GM19372 (cell line): ENCODE results near the gene JOSD2.
"Not testable (repeated sequence)": the region's sequence is repeated elsewhere in the genome, so short reads cannot be mapped to it uniquely, and the experiment has no call there.

Experiments
- ATAC-seq: cut with Tn5 transposase; IDR thresholded peaks from one replicate; pipeline ENCODE4 v1.9.1; 2021; ENCODE audit warnings: mild to moderate bottlenecking, low read depth, moderate library complexity; ENCODE audit not compliant: unreplicated experiment

JOSD2 gene

DNA sequence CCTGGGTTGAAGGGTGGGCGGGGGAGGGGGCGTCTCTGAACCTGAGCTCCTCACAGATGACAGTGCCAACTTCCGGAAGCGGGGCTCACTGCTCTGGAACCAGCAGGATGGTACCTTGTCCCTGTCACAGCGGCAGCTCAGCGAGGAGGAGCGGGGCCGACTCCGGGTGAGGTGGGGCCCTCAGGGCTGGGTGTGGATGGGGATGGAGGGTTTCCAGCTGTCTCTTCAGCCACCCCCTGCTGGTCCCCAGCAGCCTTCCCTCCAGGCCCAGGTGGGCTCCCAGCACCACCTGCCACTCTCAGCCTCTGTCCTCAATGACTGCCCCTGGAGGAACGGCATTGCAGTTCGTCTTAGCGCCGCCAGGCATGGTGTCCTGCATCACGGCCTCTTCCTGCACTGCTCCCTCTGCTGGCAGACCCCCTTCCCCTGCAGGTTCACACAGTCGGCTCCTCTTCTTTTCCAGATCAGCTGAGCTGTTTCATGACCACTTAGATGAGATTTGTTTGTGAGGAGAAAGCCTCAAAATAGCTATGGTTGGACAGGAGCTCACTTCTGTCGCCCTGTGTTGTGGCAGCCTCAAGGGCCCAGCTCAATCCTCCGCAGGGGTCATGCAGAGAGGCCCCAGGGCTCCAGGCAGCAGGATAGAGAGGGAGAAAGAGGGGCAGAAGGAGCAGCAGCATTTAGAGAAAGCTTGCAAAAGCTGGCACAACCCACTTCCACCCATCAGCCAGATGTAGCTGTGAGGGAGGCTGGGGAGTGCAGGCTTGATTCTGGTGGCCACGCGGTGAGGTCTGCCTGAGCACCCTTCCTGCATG is 31.9 kb downstream of the JOSD2 start:
- no peak for ATAC-seq

DNA sequence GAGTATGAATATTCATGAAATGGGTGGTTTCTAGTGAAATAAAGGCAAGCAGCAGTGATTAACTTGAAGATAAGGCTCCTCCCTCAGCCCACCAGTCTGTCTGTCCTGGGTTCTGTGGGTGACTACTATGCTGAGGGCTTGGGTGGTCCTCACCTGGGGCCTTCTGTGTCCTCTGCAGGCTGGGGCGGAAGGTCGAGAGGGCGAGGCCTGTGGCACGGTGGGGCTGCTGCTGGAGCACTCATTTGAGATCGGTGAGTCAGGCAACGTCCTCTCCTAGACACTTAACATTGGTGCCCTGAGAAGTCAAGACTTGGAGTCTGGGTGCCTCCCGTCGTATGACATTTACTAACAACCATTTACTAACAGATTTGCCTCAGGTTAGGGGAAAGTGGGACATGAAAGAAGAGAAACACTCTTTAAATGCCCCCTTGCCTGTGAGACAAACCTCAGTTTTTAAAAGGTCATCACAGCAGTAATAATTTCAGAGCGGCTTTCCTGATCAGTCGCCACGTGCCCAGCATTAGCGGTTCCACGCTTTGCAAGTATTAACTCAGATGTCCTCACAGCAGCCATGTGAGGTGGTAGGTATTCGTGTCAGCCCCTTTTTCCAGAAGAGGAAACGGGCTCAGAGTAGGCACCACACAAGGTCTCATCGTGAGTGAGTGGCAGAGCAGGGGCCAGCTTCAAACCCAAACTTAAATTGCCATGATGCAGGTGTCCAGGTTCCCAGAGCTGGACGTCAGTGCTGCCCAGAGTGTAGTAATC is 33.1 kb downstream of the JOSD2 start:
- no peak for ATAC-seq

DNA sequence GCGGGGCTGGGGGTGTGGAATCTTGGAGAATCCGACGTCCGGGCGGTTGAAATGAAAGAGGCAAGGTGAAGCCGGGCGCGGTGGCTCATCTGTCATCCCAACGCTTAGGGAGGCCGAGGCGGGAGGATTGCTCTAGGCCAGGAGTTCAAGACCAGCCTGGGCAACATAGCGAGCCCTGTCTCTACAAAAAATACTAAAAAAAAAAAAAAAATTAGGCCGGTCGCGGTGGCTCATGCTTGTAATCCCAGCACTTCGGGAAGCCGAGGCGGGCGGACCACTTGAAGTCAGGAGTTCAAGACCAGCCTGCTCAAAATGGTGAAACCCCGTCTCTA is 34.1 kb downstream of the JOSD2 start:
- no peak for ATAC-seq

DNA sequence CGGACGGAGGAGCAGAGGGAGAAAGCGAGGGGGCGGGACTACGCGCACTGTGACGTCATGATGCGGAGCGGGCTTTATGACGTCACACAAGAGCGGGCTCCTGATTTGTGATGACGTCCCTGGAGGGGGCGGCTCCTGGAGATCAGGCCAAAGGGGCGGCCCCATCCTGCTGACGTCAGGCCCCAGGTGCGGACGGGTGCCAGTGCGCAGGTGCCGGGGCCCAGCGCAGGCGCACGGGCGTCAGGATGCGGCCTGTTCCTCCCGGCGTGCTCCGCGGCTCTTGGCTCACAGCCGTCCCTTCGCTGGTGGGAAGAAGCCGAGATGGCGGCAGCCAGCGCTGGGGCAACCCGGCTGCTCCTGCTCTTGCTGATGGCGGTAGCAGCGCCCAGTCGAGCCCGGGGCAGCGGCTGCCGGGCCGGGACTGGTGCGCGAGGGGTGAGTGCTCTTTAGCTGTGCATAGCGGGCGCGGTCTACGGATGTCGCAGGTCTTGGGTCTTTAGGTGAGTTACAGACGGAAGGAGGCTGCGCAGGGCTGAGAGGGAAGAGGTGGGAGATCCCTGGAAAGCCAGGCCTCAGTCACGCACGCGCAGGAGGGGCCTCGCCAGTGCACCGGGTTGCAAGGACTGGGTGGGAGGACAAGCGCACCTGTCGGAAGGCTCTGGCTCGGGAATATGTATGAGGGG is 34.6 kb downstream of the JOSD2 start, which contains the start of the genes EMC10 and GARIN5A:
Gene EMC10, plus strand, starts transcription at position 284 of the 683 bp plus-strand sequence. Its CDS starts 38 bp downstream, at position 322.
Gene GARIN5A, minus strand, starts transcription at position 625 of the 683 bp plus-strand sequence. Its CDS starts 460 bp downstream, at position 165.
- peak; percentile 84 for ATAC-seq

DNA sequence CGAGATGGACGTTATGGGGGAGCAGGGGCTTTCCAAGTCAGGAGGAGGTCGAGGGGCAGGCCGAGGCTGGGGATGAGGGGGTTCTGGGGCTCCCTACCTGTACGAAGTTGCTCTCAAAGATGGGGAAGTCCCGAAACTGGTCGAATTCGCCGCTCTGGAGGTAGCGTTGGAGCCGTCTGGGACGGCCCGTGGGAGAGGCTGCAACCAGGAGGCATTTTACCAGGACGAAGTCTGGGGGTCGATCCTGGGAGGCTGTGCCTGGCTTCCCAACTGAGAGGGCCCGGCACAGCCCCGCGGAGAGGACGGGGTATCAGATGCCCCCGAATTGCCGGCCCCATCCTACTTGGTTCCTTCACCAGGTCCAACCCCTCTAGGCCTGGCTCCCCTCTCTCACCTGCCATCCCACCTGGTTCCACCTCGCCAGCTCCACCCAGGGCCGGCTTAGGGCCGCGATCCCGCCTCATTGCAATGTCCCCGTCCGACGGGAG is 35.2 kb downstream of the JOSD2 start:
- no peak for ATAC-seq

DNA sequence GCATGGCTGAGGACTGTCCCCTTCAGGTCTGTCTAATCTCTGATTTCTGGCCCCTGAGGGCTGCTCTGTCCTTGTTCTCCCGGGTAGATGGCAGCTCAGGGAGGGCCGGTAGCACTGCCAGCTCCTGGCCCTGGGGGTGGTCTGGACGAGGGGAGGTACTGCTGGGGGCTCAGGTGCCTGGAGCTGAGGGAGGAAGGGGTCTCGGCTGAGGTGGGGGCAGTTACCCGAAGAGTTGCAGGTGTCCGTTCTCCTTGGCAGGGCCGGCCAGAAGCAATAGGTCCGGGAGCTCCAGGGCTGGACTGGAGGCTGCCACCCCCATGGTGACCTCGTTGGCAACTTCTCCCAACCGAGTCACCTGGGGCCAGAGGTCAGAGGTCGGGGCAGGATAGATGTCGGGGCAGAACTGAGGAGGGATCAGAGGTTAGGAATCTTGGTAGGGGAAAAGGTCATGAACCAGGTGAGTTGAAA is 35.9 kb downstream of the JOSD2 start:
- ATAC-seq = no peak

DNA sequence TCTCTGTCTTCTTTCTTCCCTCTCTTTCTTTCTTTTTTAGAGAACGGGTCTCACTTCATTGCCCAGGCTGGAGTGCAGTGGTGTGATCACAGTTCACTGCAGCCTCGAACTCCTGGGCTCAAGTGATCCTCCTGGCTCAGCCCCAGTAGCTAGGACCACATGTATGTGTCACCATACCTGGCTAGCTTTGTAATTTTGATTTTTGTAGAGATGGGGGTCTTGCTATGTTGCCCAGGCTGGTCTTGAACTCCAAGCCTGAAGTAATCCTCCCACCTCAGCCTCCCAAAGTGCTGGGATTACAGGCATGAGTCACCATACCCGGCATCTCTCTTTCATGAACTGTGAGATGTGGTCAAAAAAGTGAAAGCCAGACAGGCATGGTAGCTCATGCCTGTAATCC is 37.7 kb downstream of the JOSD2 start:
- not testable (repeated sequence) for ATAC-seq

DNA sequence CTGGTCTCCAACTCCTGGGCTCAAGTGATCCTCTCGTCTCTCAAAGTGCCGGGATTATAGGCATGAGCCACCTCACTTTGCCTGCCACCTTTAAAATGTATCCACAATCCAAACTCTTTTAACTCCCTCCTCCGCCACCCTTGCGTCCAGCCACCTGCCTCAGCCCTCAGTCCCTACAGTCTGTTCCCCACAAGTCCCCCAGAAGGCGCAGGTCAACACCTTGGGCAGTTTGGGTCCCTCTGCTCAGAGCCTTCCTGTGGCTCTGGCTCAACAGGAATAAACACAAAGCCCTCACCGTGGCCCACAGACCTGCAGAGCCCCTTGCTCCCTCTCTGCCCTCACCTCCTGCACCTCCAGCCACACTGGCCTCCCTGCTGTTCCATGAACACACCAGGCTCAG is 42.2 kb downstream of the JOSD2 start:
- ATAC-seq = no peak

DNA sequence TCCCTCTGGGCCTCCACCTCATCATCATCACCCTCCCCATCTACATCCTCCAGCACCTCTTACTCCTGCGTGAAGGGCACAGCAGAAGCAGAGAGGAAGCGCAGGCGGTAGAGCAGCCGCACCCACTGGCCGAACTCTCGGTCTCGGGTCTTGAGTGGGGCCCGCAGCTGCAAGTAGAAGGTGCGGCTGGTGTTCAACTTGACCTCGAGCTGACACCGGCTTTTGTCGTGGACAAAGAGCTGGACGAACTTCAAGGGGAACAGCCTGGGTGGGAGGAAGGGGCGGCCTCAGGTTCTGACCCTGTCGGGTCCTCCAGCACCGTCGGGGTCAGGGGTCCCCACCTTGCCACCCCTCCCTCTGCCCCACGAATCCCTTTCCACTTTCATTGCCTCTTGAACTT is 43.4 kb downstream of the JOSD2 start:
- no peak for ATAC-seq

DNA sequence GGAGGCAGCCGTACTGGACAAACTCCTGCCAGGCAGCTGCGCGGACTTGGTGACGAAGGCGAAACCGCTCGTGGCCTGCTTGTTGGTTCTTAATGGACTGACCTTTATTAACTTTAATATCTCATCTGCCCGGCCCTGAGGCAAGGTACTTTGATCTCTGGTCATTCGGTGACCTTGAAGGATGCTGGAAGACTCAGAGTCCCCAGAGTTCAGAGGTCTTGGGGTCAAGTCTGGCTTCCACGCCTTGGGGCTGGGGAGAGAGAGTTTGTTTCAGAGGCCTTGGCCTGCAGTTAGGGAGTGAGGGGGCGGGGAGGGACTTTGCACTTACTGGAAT is 44.3 kb downstream of the JOSD2 start:
- no peak for ATAC-seq

DNA sequence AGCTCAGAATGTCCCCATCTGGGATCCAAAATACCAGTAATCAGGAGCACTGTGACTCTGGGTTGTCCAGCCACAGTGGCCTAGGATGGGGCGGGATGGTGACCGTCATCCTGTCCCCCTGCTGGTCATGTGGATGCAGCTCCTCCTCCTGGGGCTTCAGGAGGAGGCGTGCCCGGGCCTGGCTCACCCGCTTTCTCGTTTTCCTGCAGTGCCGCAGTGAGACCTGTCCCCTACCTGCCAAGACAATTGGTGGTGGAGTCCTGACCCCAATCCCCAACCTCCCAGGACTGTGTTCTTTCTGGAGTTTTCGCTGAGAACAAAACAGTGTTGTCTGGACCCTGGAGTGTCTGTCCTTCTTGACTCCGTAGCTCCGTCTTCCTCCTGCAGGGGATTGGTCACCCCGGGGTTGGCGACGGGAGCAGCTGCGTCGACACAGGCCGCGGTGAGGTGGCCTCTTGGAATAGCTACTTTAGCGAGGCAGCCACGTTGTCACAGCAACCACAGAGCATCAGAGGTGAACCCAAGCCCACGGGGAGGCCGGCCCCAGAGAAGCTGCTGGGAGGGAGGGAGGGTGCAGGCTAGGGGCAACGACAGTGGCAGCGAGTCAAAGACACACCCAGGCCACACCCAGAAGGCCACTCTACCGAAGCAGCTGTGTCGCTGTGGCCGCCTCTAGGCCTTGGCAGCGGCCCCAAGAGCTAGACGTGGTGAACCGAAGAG is 44.8 kb downstream of the JOSD2 start:
- ATAC-seq = no peak

DNA sequence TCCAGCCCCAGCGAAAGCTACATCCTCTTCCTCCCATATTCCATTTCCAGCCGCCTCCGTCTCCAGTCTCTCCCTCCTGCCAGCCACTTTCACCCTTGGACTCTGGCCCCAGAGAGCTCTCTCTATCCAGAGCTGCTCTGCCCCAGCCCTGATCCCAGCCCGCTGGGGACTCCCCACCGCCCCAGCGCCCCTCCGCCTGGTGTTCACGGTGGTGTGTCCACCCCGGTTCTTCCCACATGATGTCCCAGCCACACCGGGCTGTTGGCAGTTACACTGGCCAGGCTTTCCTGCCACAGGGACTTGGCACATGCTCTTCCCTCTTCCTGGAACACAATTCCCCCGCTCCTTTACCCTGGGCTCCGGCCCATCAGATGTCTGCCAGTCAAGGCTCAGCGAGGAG is 46.0 kb downstream of the JOSD2 start:
- ATAC-seq = no peak

DNA sequence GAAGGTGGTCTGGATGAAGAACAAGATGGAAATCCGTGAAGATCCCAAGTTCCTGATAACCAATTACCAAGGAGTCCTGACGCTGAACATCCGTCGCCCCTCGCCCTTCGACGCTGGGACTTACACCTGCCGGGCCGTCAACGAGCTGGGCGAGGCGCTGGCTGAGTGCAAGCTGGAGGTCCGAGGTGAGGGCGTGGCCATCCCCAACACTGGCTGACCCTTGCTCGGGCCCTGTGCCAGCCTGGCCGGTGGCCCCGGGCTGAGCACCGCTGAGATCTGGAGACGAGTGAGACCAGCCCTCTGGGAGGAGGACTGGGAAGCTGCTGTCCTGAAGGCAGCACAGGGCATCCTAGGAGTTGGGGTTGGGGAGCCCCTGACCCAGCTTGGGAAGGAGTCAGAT is 46.6 kb downstream of the JOSD2 start:
- ATAC-seq = no peak

DNA sequence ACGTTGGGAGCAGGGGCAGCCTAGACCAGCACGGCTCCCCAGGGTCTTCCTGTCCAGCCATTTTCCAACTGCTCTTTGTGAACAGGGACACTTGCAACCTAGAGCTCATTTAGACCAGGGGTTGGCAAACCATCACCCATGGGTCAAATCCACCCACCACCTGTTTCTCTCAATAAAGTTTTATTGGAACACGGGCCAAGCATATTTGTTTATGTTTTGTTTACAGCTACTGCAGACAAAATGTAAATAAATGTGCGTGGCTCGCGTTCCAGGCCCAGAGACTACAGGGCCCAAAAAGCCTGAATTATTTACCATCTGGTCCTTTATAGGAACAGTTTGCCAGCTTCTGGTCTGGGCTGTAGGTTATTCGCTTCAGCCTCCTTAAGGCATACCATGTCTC is 48.0 kb downstream of the JOSD2 start:
- ATAC-seq = no peak

DNA sequence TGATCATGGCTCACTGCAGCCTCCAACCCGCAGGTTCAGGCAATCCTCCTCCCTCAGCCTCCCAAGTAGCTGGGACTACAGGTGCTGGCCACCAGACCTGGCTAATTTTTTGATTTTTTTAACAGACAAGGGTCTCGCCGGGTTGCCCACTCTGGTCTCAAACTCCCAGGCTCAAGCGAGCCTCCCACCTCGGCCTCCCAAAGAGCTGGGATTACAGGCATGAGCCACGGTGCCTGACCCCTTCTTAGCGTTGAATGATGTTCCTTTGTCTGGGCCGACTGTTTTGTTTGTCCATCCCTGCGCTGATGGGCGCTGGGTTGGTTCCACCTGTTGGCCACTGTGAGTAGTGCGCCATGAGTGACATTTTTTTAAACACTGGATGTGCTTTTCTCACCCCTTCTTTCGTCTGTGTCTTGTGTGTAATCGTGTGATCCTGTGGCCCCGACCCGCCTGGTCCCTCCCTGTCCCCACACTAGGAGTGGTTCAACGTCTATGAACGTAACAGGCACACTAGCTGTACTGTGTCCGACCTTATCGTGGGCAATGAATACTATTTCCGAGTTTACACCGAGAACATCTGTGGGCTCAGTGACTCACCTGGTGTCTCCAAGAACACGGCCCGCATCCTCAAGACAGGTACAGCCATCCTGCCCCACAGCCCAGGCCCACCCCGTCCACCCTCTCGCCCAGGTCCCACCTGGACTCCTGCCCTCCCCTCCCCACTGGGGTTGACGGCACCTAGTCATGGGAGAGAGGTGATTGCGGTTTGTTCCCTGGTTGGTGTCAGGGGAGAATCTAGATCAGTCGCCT is 49.7 kb downstream of the JOSD2 start:
- peak; percentile 46 for ATAC-seq

DNA sequence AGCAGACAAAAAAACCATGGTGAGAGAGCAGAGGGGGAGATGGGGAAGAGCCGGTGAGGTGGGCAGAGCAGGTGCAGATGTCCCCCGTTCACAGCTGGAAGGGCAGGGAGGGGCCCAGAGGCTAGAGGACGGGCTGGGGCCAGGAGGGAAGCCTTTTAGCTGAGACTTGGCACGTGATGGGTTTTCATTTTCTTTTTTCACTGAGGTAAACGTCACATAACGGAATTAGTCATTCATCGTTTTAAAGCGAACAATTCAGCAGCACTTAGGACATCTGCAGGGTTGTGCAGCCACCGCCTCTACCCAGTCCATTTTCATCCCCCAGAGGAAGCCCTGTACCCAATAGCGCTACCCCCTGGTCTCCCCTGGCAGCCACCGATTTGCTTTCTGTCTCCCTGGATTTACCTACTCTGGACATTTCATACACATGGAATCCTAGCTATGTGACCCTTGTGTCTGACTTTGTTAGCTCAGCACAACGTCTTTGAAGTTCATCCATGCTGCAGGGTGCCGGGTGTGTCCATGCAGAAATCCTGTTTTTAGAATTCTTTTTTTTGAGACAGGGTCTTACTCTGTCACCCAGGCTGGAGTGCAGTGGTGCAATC is 50.7 kb downstream of the JOSD2 start:
- peak; percentile 52 for ATAC-seq

DNA sequence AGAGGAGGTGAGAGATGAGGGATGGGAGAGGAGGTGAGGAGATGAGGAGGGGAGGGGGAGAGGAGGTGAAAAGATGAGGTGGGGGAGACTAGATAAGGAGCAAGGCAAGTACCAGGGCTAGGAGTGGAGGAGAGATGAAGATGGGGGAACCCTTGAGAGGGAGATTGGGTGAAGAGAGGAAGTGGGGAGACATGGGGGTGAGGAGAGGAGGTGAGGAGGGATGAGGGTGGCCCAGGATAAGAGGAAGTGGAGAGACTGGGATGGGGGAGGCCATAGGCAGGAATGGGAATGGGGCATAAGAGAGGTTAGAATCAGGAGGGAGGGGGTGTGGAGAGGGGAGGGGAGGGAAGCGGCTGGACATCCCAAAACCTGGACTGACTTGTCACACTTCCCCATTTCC is 51.4 kb downstream of the JOSD2 start:
- ATAC-seq = no peak

DNA sequence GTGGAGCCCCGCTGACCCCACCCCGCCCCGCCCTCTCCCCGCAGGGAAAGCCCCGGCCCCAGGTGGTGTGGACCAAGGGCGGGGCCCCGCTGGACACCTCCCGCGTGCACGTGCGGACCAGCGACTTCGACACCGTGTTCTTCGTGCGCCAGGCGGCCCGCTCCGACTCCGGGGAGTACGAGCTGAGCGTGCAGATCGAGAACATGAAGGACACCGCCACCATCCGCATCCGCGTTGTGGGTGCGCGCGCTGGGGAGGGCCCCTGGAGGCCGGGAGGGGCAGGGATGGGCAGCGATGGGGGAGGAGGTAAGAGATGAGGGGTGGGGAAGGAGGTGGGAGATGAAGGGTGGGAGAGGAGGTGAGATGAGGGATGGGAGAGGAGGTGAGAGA is 51.9 kb downstream of the JOSD2 start:
- no peak for ATAC-seq

DNA sequence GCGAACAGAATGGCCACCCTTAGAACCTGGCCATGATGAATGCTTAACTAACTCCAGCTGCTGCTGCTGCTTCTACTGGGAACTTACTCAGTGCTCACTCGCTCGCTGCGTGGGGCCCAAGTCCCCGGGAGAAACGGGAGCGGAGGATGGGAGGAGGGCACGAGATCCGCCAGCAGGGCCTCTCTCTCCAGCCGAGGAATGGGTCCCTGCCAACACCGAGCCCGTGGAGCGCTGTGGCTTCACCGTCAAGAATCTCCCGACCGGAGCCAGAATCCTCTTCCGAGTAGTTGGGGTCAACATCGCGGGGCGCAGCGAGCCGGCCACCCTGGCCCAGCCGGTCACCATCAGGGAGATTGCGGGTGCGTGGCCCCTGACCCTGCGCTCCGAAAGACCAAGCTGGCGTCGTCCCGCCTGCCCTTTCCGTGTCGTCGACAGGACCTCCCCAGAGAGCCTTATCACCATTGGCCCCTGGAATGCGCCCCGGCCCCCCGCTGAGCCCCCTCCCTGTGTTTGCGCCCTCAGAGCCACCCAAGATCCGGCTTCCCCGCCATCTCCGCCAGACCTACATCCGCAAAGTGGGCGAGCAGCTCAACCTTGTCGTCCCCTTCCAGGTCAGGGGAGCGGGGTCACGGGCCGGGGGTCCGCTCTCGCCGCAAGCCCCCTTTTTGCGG is 52.5 kb downstream of the JOSD2 start:
- no peak for ATAC-seq
